T1000 (cell line): ENCODE results near the gene ZKSCAN4.

Experiments used
- DNase-seq: peaks from one replicate; lab custom pipeline; 2025; ENCODE audit warnings: mixed read lengths; lab: John Stamatoyannopoulos, UW

Gene ZKSCAN4

DNA sequence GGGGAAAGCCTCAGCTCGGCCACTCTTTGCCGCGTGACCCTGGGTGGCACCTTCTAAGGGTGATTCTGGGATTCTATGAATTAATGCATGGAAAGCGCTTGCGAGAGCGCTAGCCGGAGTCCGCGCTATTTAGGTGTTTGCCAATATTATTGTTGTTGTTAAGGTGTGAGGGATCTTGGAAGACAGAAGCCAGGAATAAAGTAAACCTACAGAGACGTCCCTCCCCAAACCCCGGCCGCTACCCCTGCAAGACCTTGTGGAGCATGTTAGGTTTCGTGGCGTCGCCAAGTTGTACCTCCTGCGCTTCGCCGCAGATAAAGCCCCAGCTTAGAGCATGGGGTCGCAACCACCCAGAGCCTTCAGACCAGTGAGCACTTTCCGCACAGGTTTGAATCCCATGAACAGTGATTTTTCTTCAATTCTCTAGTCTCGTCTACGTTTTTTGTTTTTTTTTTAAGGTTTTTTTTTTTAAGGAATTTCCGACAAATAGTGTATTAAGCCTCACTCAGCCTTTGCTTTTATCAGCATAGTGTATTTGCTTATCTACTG, 43.9 kb downstream of the ZKSCAN4 start:
- no peak for DNase-seq

DNA sequence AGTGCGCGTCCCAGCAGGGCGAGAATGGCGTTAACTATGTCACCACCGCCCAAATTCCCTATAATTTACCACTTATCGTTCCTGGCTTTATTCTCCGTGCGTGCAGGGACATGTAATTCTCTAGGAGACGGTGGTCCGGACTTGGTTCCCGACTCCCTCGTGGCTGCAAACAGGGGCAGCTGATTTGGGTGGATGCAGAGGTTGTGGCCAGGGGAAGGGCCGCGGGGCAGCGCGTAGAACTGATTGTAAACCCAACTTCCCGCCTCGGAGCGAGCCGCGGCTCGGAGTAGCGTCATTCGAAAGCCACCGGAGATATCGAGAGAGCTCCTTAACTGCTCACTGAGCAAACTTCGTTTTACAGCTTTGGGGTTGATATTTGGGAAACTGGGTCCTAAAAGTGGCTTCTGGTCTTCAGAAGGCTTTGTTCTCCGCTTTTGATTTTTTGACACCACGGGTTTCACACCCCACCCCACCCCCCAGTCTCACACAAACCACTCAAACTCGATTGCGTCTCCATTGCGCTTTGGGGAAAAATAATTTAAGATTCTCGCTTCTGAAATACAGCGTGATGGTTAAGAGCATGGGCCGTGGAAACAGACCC, 44.5 kb downstream of the ZKSCAN4 start:
- DNase-seq, result no peak

DNA sequence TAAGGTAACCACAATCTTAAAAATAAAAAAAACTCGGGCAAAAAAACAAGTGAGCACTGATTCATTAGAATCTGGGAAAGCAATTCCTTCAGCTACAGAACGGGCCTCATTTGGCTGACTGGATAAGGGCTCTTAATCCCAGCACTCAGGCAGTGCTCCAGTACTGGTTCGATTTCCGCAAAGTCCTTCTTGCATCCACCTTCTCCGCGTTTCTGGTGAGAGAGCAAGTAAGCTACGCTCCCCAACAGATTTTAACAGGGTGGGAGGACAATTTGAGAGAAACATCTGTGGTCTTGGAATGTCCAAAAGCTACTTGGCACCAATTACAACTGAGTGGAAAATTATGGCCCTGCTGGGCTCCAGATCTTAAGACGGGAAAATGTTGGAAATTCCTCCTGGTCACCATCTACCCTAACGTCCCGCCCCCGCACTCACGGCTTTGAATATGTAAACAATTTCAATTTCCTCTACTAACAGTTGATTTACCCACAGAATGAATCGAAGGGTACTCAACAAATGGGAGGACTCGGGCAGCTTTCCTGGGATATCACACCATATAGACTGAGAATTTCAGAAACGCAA, 45.0 kb downstream of the ZKSCAN4 start:
- no peak for DNase-seq

DNA sequence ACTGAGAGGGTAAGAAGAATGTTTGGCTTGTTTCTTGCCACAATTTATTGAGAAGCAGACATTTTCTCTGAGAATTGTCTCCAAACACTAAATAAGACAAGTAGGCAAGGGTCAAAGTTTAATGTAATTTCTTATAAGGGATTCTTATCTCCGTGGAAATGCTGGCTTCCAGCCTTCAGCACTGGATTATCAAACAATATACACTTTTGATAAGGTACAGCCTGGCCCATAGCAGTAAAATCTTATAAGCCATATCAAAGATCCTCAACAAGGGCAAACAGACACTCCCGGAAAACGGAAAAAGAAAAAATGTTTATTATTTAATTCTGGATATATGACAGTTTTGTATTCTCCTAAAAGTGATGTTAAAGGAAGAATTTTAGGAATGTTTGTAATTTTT, 45.5 kb downstream of the ZKSCAN4 start:
- no peak for DNase-seq

DNA sequence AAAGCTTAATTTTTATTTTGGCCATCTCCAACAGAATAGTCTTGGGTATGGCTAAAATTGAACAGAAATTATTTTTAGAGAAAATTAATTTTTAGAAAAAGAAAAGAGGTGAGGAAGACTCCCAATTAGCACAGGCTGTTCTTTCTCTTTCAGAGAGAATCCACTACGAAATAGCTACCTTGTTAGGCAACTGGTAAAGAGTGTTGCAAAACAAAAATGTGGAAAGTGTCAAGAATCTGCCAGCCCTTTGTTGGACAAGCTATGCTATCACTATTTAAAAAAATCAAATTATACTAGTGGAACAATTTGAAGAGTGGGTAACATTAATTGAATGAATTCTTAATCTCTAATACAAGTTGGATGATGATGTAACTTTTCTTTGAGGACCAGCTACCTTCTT, 46.2 kb downstream of the ZKSCAN4 start:
- no peak for DNase-seq

DNA sequence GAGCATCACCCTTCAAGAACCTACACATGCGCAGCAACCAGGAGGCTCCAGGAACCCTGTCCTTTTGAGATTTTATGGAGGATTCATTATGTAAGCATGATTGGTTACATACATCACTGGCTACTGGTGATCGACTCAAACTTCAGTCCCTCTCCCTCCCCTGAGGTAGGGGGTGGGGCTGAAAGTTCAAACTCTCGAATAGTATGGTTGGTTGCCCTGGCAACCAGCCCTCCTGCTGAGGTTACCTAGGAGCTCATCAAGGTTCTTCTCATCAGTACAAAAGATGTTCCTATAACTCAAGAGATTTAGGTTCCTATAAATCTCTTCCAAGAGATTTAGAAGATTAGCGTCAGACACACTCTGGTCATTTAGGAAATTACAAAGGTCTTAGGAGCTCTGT, 48.9 kb downstream of the ZKSCAN4 start:
- no peak for DNase-seq

DNA sequence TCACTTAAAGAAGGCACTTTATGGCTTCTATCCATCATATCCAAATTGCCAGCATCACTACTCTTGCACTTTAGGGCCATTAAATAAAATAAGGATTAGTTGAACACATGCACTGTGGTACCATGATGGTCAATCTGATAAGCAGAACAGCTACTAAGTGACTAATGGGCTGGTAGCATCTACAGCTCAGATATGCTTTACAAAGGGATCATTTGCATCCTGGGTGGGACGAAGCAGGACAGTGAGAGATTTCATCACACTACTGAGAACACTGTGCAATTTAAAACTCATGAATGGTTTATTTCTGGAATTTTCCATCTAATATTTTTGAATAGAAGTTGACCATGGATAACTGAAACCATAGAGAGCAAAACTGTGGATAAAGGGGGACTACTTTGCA, 52.0 kb downstream of the ZKSCAN4 start:
- DNase-seq, result no peak
